SK-N-SH treated with all-trans-retinoic acid at 6 μM for 48 hours (cell line): ENCODE results near the gene CYP26A1.

Source experiments
- ATAC-seq: fragments of 200-7000 bp; cut with Tn5 transposase; 3 replicates; pipeline ENCODE4 v1.9.1; 2020; ENCODE audit warnings: mild to moderate bottlenecking, moderate library complexity
- ARNTL ChIP-seq: fragments of 450-650 bp; formaldehyde crosslinking; IDR thresholded peaks from 2 replicates; pipeline ENCODE4 v1.5.0; 2020; ENCODE audit warnings: low read depth, mild to moderate bottlenecking, moderate library complexity, borderline replicate concordance
- BACH2 ChIP-seq: fragments of 250-450 bp; sonication (Bioruptor Pico); IDR thresholded peaks from 2 replicates; pipeline ENCODE4 v1.9.0; 2021; ENCODE audit warnings: mild to moderate bottlenecking, borderline replicate concordance
- CREB5 ChIP-seq: fragments of 250-450 bp; sonication (Bioruptor Pico); IDR thresholded peaks from 2 replicates; pipeline ENCODE4 v1.5.1; 2020; ENCODE audit warnings: low read depth, mild to moderate bottlenecking, moderate library complexity
- CSDC2 ChIP-seq: fragments of 250-450 bp; sonication (Bioruptor Pico); IDR thresholded peaks from 2 replicates; pipeline ENCODE4 v1.5.0; 2020; ENCODE audit warnings: mild to moderate bottlenecking, moderate library complexity
- ESRRG ChIP-seq: fragments of 250-450 bp; sonication (Bioruptor Pico); IDR thresholded peaks from 2 replicates; pipeline ENCODE4 v1.6.1; 2021; ENCODE audit warnings: mild to moderate bottlenecking
- GLIS3 ChIP-seq: fragments of 250-450 bp; sonication (Bioruptor Pico); IDR thresholded peaks from 2 replicates; pipeline ENCODE4 v1.5.0; 2020; ENCODE audit warnings: mild to moderate bottlenecking, moderate library complexity
- ISL1 ChIP-seq: fragments of 250-450 bp; sonication (Bioruptor Pico); IDR thresholded peaks from 2 replicates; pipeline ENCODE4 v2.1.2; 2022; ENCODE audit warnings: mild to moderate bottlenecking, moderate library complexity
- OSR1 ChIP-seq: fragments of 250-450 bp; sonication (Bioruptor Pico); IDR thresholded peaks from 2 replicates; pipeline ENCODE4 v1.8.0; 2022; ENCODE audit warnings: moderate library complexity, mild to moderate bottlenecking, inconsistent platforms
- PATZ1 ChIP-seq: fragments of 250-450 bp; sonication (Bioruptor Pico); IDR thresholded peaks from 2 replicates; pipeline ENCODE4 v1.8.0; 2020; ENCODE audit warnings: mild to moderate bottlenecking, moderate library complexity, borderline replicate concordance
- POU6F1 ChIP-seq: fragments of 250-450 bp; sonication (Bioruptor Pico); IDR thresholded peaks from 2 replicates; pipeline ENCODE4 v1.8.0; 2021; ENCODE audit warnings: low read depth, mild to moderate bottlenecking, moderate library complexity, borderline replicate concordance
- PPARA ChIP-seq: fragments of 250-450 bp; sonication (Bioruptor Pico); IDR thresholded peaks from 2 replicates; pipeline ENCODE4 v1.5.0; 2020; ENCODE audit warnings: mild to moderate bottlenecking, borderline replicate concordance
- RARB ChIP-seq: fragments of 250-450 bp; sonication (Bioruptor Pico); IDR thresholded peaks from 2 replicates; pipeline ENCODE4 v1.8.0; 2021; ENCODE audit warnings: mild to moderate bottlenecking, moderate library complexity
- SNAI2 ChIP-seq: fragments of 250-450 bp; sonication (Bioruptor Pico); IDR thresholded peaks from 2 replicates; pipeline ENCODE4 v1.5.0; 2020; ENCODE audit warnings: mild to moderate bottlenecking, moderate library complexity
- TCF4 ChIP-seq: fragments of 250-450 bp; sonication (Bioruptor Pico); IDR thresholded peaks from 2 replicates; pipeline ENCODE4 v1.8.0; 2021; ENCODE audit warnings: mild to moderate bottlenecking, moderate library complexity, borderline replicate concordance
- TOX ChIP-seq: fragments of 250-450 bp; sonication (Bioruptor Pico); IDR thresholded peaks from 2 replicates; pipeline ENCODE4 v1.8.0; 2021; ENCODE audit warnings: mild to moderate bottlenecking, moderate library complexity, borderline replicate concordance
- ZC3H10 ChIP-seq: fragments of 250-450 bp; sonication (Bioruptor Pico); IDR thresholded peaks from 2 replicates; pipeline ENCODE4 v1.5.1; 2021; ENCODE audit warnings: mild to moderate bottlenecking, moderate library complexity
- ZFP3 ChIP-seq: fragments of 250-450 bp; sonication (Bioruptor Pico); IDR thresholded peaks from 2 replicates; pipeline ENCODE4 v1.5.0; 2020; ENCODE audit warnings: mild to moderate bottlenecking, moderate library complexity
- ZFP30 ChIP-seq: fragments of 450-650 bp; formaldehyde crosslinking; IDR thresholded peaks from 2 replicates; pipeline ENCODE4 v1.5.0; 2022; ENCODE audit warnings: mild to moderate bottlenecking, moderate library complexity
- ZNF565 ChIP-seq: fragments of 450-650 bp; formaldehyde crosslinking; conservative IDR thresholded peaks from 2 replicates; pipeline ENCODE4 v1.5.0; 2020; ENCODE audit warnings: low read depth, mild to moderate bottlenecking, moderate library complexity
- ZNF70 ChIP-seq: fragments of 450-650 bp; formaldehyde crosslinking; IDR thresholded peaks from 2 replicates; pipeline ENCODE4 v1.5.0; 2020; ENCODE audit warnings: mild to moderate bottlenecking, moderate library complexity
- ZNF8 ChIP-seq: fragments of 450-650 bp; formaldehyde crosslinking; IDR thresholded peaks from 2 replicates; pipeline ENCODE4 v1.5.0; 2020; ENCODE audit warnings: mild to moderate bottlenecking, moderate library complexity
- TF ChIP-seq, protein P1 (sequence below): fragments of 250-450 bp; sonication (Bioruptor Pico); IDR thresholded peaks from 2 replicates; pipeline ENCODE4 v1.5.1; 2021; ENCODE audit warnings: mild to moderate bottlenecking, moderate library complexity
- TF ChIP-seq, protein P2 (sequence below): fragments of 250-450 bp; sonication (Bioruptor Pico); IDR thresholded peaks from 2 replicates; pipeline ENCODE4 v1.5.0; 2020; ENCODE audit warnings: mild to moderate bottlenecking, moderate library complexity

CYP26A1 gene

DNA sequence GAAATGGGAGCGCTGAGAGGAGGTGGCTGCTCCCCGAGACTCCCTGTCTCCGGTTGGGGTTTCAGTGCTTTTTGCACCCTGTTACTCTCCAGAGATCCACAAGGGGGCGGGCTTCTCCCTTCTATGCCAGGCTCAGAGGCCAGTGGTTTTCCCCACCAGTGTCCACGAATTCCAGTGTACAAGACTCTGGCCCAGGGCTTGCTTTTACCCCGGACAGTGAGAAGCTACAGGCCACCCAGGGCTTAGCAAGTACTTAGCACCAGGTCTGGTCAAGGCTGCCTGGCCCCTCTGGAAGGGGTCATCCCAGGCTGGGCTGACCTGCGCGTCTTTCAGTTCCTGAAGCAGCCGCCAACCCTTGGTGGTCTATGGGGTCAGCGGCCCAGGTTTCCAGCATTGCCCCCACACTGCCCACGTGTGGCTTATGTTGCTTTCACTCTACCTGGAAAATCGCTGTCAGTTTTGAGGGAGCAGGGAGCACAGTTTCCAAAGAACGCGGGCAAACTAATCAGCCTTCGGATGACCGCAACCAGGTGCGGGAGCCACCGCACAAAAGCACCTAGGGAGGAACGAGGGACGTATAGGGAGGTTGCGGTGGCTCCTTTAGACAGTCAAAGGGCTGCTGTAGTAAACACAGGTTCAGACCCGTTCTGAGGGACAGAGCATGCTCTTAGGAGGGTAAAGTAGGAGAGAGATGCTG, 6.8 kb downstream of the CYP26A1 start:
- ATAC-seq = peak; percentile 90
- TF ChIP-seq ARNTL (CRISPR knock-in tag) (no peak), BACH2 (no peak), RARB (CRISPR knock-in tag) (no peak), POU6F1 (CRISPR knock-in tag) (no peak), ZNF8 (CRISPR knock-in tag) (no peak), CSDC2 (CRISPR knock-in tag) (no peak), ZNF70 (CRISPR knock-in tag) (no peak), ZC3H10 (CRISPR knock-in tag) (no peak), GLIS3 (CRISPR knock-in tag) (0 out of 2 replicates have a peak, but pooled peaks have one; percentile 9), ESRRG (no peak), ISL1 (no peak), ZFP3 (CRISPR knock-in tag) (no peak), ZNF565 (CRISPR knock-in tag) (no peak), OSR1 (no peak), ZFP30 (CRISPR knock-in tag) (peak; percentile 11; the same call in 1 of the 2 replicates), TCF4 (no peak), SNAI2 (CRISPR knock-in tag) (no peak), PATZ1 (CRISPR knock-in tag) (no peak), CREB5 (CRISPR knock-in tag) (no peak; the same call in 1 of the 2 replicates), PPARA (no peak), TOX (CRISPR knock-in tag) (no peak)
- TF ChIP-seq, protein P1, sequence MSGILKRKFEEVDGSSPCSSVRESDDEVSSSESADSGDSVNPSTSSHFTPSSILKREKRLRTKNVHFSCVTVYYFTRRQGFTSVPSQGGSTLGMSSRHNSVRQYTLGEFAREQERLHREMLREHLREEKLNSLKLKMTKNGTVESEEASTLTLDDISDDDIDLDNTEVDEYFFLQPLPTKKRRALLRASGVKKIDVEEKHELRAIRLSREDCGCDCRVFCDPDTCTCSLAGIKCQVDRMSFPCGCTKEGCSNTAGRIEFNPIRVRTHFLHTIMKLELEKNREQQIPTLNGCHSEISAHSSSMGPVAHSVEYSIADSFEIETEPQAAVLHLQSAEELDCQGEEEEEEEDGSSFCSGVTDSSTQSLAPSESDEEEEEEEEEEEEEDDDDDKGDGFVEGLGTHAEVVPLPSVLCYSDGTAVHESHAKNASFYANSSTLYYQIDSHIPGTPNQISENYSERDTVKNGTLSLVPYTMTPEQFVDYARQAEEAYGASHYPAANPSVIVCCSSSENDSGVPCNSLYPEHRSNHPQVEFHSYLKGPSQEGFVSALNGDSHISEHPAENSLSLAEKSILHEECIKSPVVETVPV (CRISPR knock-in tag) = no peak
- TF ChIP-seq, protein P2, sequence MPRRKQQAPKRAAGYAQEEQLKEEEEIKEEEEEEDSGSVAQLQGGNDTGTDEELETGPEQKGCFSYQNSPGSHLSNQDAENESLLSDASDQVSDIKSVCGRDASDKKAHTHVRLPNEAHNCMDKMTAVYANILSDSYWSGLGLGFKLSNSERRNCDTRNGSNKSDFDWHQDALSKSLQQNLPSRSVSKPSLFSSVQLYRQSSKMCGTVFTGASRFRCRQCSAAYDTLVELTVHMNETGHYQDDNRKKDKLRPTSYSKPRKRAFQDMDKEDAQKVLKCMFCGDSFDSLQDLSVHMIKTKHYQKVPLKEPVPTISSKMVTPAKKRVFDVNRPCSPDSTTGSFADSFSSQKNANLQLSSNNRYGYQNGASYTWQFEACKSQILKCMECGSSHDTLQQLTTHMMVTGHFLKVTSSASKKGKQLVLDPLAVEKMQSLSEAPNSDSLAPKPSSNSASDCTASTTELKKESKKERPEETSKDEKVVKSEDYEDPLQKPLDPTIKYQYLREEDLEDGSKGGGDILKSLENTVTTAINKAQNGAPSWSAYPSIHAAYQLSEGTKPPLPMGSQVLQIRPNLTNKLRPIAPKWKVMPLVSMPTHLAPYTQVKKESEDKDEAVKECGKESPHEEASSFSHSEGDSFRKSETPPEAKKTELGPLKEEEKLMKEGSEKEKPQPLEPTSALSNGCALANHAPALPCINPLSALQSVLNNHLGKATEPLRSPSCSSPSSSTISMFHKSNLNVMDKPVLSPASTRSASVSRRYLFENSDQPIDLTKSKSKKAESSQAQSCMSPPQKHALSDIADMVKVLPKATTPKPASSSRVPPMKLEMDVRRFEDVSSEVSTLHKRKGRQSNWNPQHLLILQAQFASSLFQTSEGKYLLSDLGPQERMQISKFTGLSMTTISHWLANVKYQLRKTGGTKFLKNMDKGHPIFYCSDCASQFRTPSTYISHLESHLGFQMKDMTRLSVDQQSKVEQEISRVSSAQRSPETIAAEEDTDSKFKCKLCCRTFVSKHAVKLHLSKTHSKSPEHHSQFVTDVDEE = 0 out of 2 replicates have a peak, but pooled peaks have one; percentile 22
- TF ChIP-seq, all 23 proteins: peak for 3

GRCh38 chr10:93081318-93081717, 7.6 kb downstream of the CYP26A1 start:
- TF ChIP-seq TOX (CRISPR knock-in tag) = no peak
- no peak for TF ChIP-seq GLIS3 (CRISPR knock-in tag)
- TF ChIP-seq PPARA = no peak
- TF ChIP-seq OSR1 = no peak
- TF ChIP-seq ZNF8 (CRISPR knock-in tag) = no peak
- TF ChIP-seq BACH2 = no peak
- TF ChIP-seq POU6F1 (CRISPR knock-in tag) = no peak
- TF ChIP-seq SNAI2 (CRISPR knock-in tag) = no peak
- no peak for TF ChIP-seq PATZ1 (CRISPR knock-in tag)
- TF ChIP-seq RARB (CRISPR knock-in tag) = no peak
- TF ChIP-seq, protein P2 = no peak
- no peak for TF ChIP-seq ZFP3 (CRISPR knock-in tag)
- no peak for TF ChIP-seq ZC3H10 (CRISPR knock-in tag)

More at GRCh38 chr10:93081318-93081717, 7.6 kb downstream of the CYP26A1 start:
- no peak for ATAC-seq
